HG03378 (cell line): ENCODE data around the gene INPP5A.
"Not testable (repeated sequence)": the region's sequence is repeated elsewhere in the genome, so short reads cannot be mapped to it uniquely, and the experiment has no call there.

Experiments
- ATAC-seq: cut with Tn5 transposase; IDR thresholded peaks from one replicate; pipeline ENCODE4 v1.9.1; 2021; ENCODE audit warnings: mild to moderate bottlenecking, moderate library complexity; ENCODE audit not compliant: unreplicated experiment

INPP5A gene

DNA sequence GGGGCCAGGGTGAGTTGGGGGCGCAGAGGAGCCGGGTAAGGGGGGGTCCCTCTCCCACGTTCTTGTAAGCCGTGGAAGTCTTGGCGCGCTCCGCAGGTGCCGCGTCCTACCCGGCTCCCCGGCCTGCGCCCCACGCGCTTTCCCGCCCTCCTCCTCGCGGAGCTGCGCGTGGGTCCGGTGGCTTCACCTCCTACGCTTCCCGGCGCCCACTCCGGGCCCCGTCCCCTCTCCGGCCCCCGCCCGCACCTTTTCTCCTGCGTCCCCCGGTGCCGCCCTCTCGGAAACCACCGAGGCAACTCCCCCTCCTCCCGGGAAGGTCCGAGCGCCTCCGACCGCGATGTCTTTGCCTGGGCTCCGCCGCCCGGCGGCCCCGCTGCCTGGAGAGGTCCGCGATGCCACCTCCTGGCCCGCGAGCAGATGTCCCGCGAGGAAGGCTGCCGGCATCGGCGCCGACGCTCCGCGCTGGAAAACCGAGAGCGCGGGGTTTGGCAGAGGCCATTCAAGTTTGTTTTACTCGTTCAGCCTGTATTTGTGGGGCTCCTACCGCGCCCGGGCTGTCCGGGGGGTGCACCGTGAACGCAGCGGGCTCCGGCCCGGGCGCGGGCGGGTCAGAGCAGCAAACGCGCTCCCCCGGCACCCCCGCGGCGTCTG is 250.7 kb downstream of the INPP5A start:
- no peak for ATAC-seq

DNA sequence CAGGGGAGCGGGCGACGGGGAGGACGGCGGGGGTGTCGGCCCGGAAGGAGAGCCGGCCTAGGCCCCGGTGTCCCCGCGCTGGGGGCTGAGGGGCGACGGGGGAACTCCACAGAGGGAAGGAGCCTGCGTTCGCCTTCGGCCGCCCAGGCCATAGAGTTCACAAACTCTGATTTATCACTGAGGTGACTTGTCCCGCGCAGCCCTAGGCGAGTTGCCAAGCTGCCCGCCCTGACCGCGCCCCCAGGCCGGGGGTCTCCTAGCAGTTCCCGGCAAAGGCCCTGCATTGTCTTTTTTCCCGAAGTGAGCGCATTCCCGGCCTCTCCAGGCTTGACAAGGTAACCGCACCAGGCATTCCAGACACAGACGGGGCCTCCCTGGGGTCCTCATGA is 251.2 kb downstream of the INPP5A start:
- ATAC-seq = no peak

DNA sequence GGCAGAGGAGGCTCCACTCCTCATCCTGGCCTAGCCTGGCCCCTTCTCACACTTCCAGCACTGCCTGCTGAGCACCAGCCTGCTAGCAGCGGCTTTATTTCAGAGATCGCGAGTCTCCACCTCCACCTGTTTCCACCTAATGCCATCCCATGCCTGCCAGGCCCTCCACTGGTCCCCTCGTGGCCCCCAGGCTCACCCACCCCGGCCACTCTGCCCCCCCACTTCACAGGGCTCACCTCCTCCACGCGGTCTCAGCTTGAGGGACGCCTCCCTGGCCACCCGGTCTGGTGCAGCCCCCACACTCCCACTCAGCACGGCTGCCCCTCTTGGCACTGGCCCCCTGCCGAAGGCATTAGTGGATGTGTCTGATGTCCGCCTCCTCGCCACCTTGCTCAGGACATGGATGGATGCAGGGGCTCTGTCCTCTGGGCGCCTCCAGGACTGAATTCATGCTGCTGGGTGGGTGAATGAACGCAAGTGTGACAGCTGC is 252.1 kb downstream of the INPP5A start:
- ATAC-seq = no peak

DNA sequence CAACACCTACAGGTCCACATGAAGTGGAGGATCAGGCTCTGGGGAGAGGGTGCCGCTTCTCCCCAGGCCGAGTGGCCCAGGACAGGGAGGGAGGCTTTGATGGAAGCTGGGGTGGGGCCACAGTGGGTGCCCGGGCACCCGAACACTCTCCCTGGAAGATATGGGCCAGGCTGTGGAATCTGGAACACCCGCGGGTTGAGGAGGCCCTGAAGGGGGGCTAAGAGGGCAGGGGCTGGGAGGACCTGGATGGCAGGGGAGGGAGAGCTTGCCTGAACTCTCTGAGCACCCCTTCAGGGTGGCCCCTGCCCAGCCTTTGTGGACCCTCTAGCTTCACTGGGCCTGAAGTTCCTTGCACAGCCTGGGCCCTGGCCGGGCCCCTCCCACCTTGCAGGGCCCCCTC is 252.9 kb downstream of the INPP5A start:
- ATAC-seq = no peak

DNA sequence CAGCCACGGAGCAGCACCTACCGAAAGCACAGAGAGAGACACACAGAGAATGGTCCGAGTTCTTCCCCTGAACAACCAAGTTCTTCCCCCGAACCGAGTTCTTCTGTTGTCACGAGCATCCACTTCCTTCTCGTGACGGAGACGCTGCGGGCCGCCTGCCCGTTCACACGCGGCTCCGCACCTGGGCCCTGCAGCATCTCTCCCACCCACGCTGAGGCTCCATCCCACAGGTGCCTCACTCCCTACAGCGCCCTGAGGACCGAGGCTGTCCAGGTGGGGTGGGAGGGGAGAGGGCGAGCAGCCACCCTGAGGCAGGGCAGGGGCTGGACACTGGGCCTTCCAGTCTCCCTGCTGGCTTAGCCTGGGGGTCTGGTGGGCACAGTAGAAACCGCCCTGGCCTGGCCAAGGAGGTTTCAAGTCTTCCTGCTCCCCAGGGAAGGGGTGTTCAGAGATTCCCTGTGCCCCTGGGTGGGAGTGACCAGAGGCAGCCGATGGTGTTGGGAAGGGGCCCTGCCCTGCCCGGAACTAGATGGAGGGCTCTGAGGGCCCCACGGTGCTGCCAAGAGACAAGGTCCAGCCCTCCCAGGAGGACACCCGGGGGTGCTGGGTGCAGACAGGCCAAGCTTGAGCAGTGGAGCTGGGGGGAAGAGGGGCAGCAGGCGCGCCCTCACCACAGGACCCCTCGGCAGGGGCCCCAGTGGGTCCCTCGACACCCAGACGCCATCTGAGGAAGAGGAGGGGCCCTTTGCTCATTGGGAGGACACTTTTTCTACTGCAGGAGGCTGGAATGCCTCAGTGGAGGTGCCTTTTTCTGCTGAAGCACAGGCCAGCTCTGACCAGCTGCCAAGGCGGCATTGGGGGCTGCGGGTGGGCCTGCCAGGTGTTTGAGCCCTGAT is 253.6 kb downstream of the INPP5A start:
- ATAC-seq = no peak

DNA sequence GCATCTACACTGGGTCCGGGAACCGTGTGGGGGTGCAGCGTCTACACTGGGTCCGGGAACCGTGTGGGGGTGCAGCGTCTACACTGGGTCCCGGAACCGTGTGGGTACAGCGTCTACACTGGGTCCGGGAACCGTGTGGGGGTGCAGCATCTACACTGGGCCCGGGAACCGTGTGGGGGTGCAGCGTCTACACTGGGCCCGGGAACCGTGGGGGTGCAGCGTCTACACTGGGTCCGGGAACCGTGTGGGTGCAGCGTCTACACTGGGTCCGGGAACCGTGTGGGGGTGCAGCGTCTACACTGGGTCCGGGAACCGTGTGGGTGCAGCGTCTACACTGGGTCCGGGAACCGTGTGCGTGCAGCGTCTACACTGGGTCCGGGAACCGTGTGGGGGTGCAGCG is 254.5 kb downstream of the INPP5A start:
- ATAC-seq = not testable (repeated sequence)

DNA sequence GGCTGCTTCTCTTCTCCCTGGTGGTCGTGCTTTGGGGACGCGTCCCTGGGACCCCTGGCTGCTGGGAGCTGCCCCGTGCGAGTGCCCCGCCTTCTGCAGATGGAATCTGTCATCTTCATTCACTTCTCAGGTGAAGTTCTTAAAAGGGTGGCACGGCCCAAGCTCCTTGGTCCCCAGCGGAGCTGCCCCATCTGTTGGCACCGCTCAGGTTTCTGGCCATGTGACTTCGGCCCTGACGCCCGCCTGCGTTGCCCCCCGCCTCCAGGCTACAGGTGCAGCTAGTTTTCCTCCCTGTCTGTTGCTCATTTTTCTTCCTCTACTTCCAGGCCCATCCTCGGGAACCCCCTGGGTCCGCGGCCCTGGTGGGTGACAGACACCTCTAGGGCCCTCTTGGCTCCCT is 255.2 kb downstream of the INPP5A start:
- no peak for ATAC-seq

DNA sequence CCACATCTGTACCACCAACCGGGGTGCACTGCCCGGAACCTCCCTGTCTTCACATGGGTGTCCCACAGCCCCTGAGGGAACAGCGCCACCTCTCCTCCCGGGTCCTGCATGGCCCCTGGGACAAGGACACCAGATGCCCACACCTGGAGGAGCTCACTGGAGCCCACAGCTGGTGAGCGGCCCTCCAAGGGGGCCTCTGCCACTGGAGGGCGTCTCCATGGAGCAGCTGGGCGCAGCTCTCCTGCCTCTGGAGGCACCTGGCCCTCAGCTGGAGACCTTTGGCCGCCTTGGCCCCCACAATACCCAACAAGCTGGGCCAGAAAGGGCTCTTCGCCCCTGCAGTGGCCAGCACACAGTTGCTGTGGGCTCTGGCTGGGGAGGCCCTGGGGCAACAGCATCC is 255.6 kb downstream of the INPP5A start:
- ATAC-seq = no peak

DNA sequence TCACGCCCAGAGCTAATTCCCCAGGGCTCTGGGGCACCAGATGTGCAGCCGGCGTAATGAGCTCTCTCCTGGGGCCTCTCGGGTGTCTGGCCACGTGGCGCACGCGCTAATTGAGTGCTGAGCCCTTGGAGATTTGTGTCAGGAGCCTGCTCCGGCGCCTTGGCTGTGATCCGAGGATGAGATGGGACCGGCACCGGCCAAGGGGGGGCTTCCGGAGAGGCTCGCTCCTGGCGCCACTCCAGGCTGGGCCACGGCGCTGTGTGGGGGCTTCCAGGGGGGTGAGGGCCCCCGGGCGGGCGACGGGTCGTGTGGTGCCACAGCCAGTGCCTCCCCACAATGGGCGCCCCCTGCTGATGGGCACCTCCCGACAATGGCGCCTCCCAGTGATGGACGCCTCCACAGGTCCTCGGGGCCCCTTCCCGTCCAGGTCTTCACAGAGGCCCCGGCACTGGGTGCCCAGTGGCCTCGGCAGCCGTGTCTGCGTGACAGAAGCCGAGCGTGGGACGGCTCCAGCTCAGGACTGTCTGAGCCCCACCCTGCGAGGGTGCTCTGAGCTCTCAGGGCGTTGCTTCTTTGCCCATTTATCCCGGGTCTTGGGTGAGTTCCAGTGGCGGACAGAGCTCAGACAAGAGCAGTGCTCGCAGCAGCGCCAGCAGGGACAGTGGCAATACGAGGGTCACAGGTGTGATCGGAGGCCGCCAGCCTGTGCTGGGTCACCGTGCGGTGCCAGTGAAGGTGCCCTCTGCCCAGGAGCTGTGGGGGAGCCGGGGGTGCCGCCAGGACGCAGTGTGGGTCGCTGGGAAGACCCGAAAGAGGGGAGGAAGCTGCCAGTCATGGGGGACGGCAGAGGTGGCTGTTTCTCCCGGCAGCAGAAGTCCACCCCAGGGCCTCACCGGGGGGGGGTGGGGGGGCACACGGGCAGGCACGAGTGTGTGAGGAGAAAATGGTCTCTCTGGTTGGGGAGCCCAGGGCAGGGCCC is 256.6 kb downstream of the INPP5A start:
- no peak for ATAC-seq

DNA sequence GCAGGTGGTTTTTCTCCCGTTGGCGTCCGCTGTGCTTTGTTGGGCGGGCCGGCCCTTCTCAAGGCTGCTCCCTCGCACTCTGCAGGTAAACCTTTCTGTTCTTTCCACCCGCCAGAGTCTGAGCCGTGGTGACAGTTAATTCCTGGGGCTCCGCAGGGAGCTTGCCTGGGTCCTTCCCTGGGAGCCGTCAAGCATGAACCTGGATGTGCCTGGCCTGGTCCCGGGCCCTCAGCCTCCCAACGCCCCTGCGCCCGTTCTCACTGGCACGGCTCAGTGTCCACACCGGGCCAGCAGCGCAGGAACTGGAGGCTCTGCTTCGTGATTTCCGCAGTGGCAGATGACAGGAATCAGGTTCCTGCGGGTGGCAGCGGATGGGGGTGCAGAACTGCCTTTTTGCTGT is 259.3 kb downstream of the INPP5A start:
- no peak for ATAC-seq

DNA sequence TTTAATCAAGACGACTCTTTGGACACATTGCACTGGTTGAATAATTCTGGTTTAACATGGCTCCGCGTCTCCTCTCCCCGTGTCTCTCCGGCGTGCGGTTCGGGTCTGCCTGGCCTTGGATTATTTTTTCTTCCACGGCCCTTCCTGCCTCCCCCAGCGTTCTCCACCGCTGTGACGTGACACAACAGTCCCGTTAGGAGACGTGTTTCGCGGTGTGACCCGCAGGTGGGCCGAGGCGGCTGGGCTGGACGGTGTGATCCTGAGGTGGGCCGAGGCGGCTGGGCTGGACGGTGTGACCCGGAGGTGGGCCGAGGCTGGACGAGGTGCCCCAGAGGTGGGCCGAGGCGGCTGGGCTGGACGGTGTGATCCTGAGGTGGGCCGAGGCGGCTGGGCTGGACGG is 260.4 kb downstream of the INPP5A start:
- ATAC-seq = not testable (repeated sequence)

DNA sequence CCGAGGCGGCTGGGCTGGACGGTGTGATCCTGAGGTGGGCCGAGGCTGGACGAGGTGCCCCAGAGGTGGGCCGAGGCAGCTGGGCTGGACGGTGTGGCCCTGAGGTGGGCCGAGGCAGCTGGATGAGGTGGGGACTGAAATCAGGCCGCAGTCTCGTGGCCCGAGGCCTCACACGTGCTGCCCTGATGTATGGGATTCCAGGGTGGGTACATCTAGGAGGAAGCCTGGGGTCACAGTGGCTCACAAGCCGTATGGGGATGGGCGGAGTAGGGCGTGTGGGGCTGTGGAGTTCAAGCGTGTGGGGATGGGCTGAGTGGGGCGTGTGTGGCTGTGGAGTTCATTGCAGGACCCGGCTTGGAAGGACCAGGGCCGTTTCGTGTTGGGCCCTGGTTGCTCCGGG is 260.8 kb downstream of the INPP5A start:
- no peak for ATAC-seq

DNA sequence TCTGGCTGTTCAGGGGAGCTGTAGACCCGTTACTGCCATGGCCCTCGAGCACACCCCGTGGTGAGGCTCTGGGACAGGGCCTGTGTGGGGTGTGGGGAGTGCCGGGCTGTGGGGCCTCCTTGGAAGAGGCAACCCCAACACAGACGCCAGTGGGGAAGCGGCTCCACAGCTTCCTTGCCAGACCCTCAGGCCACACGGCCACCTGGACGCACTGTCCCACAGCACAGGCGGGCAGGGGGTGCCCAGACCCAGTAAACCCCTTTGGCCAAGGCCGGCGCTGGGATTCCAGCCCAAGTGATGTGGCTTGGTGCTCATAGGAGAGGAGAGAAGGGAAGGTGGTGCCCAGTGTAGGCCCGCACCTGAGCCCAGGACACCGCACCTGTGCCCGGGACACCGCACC is 261.3 kb downstream of the INPP5A start:
- ATAC-seq = no peak

DNA sequence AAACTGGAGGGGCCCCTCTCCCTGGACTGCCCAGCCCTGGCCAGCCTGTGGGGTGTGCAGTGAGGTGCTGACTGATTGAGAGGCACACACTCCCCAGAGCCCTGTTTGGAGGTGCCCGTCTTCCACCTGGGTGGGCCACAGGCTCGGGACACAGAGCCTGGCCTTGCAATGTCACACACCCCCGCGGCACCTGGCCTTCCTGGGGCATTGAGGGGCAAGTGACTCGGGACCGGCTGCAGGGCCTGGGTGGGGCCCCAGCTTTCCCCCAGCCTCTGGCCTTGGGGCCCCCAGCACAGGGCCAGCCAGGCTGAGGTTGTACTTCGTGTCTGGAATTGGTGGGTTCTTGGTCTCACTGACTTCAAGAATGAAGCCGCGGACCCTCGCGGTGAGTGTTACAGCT is 262.3 kb downstream of the INPP5A start:
- no peak for ATAC-seq

DNA sequence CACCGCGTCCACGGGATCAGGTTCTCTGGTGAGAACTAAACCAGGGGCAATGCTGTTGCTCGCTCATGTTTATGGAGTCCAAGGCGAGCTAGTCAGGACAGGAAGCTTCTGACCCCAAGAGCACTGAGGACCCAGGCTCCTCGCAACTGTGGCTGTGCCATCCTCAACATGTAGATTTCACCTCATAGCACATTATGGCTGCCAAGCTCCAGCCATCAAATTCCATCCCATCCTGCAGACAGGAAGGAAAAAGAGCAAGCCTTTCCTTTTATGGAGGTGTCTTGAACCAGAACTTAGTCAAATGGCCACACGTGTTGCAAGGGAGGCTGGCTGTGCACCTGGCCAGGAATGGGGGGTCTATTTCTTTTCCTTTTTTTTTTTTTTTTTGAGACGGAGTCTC is 264.5 kb downstream of the INPP5A start:
- ATAC-seq = no peak

DNA sequence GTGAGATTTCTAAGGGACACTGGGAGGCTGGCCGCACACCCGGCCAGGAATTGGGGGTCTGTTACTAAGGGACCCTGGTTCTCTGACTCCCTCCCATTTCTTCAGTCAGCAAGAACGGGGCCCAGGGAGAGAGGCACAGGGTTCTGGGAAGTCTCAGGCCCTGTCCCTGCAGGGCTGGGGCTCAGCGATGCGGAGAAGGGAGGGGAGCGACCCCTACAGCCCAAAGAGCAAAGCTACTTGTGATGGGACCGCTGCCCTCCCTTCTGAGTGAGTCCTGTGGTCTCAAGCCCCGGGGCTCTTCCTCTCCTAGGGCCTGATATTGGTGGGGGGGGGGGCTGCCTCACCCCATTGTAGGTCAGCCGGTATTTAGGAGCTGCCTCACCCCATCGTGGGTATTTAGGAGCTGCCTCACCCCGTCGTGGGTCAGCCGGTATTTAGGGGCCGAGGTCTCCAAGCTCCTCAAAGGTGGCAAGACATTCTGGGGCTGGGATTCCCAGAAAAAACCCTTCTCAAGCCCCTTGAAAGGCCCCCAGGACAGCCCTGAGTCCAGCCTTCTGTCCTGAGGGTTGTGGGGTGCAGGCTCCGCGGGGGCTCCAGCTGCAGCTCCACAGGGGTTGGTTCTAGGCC is 265.2 kb downstream of the INPP5A start:
- no peak for ATAC-seq

DNA sequence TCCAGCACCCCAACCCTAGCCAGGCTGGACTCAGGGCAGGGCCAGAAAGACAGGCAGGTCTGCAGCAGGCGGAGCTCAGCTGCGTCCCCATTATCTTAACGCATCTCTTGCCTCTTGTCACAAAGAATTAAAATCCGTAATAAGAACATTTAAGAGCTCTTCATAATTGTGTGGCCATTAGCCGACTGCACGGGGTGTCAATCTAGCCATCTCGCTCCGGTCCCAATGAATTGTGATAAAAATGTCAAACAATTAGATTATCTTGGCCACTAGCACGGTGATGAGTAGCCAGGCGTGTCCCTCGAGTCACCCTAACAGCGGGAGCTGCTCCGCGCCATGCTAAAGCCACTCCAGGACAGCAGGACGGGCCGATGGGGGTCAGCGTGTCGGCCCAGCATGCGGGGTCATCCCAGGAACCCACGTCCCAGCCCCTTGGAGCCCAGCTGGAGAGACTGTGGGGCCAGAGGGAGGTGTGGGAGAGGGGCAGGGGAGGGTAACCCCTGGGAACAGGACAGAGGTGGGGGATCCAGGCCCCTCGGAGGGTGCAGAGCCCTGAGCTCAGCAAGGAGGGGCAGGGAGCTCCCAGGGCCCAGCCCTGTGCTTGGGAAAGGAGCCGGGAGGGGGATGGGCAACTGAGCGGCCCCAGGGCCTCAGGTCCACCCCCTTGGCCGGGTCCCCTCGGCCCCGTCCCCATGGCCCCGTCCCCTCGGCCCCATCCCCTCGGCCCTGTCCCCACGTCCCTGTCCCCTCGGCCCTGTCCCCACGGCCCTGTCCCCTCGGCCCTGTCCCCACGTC is 266.0 kb downstream of the INPP5A start:
- no peak for ATAC-seq

DNA sequence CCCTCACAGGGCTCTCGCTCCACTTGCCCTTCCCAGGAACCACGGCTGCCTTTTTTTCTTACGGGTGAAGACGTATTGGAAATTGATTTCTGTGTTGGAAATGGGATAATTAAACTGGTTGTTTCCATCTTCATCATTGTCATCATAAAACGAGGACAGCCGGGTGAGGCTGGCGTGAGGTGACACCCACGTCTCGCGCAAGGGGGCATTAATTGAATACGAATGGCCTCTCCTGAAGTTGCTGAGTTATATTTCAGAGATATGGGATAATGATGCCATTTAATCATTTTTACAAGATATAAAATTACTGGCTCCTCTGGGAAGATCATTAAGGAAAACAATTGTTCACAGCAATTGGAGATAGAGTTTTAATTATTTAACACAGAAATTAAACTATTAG is 266.7 kb downstream of the INPP5A start:
- no peak for ATAC-seq

DNA sequence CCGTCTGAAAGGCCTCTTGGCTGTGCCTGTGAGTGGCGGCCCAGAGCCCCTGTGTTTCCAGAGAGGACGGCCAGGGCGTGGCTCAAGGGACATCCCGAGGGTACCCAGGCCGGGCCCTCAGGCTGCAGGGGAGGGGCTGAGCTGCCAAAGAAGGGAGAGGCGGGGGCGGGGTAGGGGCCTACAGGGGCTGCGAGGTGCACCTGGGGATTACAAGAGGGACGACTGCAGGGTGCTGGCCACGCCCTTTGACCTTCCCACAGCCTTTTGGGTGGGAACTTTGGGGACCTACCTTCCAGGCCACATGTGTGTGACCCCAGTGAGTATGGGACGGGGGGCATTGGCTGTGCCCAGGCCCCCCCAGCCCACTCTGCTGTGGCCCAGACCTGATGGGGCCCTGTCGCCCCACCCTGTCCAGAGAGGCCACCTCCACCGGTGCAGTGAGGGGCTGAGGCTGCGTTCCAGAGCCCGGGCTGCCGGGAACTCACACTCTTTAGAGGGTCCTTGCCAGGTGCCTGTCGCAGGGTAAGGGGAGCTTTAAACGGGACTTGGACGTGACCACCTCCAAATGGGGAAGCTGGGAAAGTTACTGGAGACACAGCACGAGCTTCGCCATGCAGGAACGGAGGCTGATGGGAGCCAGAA is 267.3 kb downstream of the INPP5A start:
- no peak for ATAC-seq
